ENCODE results near the gene IFNG-AS1.

IFNG-AS1 gene

GRCh38 chr12:67996347-67996746, 7.1 kb downstream of the IFNG-AS1 start:
- DNase-seq = no peak

GRCh38 chr12:67998379-67998778, 9.1 kb downstream of the IFNG-AS1 start:
- DNase-seq = no peak

- no peak for DNase-seq
Measured at GRCh38 chr12:67999244-67999643, 10.0 kb downstream of the IFNG-AS1 start.

- peak; percentile 43 for DNase-seq
Measured at GRCh38 chr12:68001486-68002466, 12.5 kb downstream of the IFNG-AS1 start.

- no peak for DNase-seq
Measured at GRCh38 chr12:68003777-68004176, 14.5 kb downstream of the IFNG-AS1 start.

- DNase-seq = no peak
Measured at GRCh38 chr12:68007033-68007432, 17.8 kb downstream of the IFNG-AS1 start.

- DNase-seq = no peak
Measured at GRCh38 chr12:68007466-68007865, 18.2 kb downstream of the IFNG-AS1 start.

- no peak for DNase-seq
Measured at GRCh38 chr12:68011206-68011881, 22.1 kb downstream of the IFNG-AS1 start.

- no peak for DNase-seq
Measured at GRCh38 chr12:68011882-68012207, 22.6 kb downstream of the IFNG-AS1 start.

GRCh38 chr12:68012712-68013111, 23.5 kb downstream of the IFNG-AS1 start:
- no peak for DNase-seq

GRCh38 chr12:68013181-68013580, 23.9 kb downstream of the IFNG-AS1 start:
- no peak for DNase-seq

GRCh38 chr12:68016136-68016535, 26.9 kb downstream of the IFNG-AS1 start:
- DNase-seq = no peak

- DNase-seq = peak; percentile 44
Measured at GRCh38 chr12:68018315-68018714, 29.1 kb downstream of the IFNG-AS1 start.

GRCh38 chr12:68020049-68020448, 30.8 kb downstream of the IFNG-AS1 start:
- DNase-seq = no peak

- DNase-seq = no peak
Measured at GRCh38 chr12:68020699-68021098, 31.5 kb downstream of the IFNG-AS1 start.

GRCh38 chr12:68028647-68029046, 39.4 kb downstream of the IFNG-AS1 start:
- DNase-seq = no peak

GRCh38 chr12:68030248-68030647, 41.0 kb downstream of the IFNG-AS1 start:
- no peak for DNase-seq

- no peak for DNase-seq
Measured at GRCh38 chr12:68031174-68031573, 41.9 kb downstream of the IFNG-AS1 start.

GRCh38 chr12:68031881-68032739, 42.9 kb downstream of the IFNG-AS1 start:
- DNase-seq = peak; percentile 28

- no peak for DNase-seq
Measured at GRCh38 chr12:68034567-68034966, 45.3 kb downstream of the IFNG-AS1 start.

- DNase-seq = no peak
Measured at GRCh38 chr12:68036642-68037041, 47.4 kb downstream of the IFNG-AS1 start.

- peak; percentile 45 for DNase-seq
Measured at GRCh38 chr12:68037616-68038255, 48.5 kb downstream of the IFNG-AS1 start.

- DNase-seq = no peak
Measured at GRCh38 chr12:68038650-68039049, 49.4 kb downstream of the IFNG-AS1 start.
